Measurements from ENCODE around the gene FLT3.
A peak's percentile ranks its signal among the peaks of the same experiment; 100 is the strongest.

FLT3 gene

GRCh38 chr13:27973961-27974662 is 126.3 kb downstream of the FLT3 start:
- no peak overlapping the region for H4K91ac ChIP-seq (ENCODE audit: low read depth, low read length, poor library complexity)
- H3K27ac ChIP-seq (replicated peaks; ENCODE audit: low read length) = no peak overlapping the region
- peaks cover 0 to 3% of the 10 kb centered on the region in 2 donors for H3K9me3 ChIP-seq (replicated peaks in 1 of 2; ENCODE audit: control insufficient read depth in 2 of 2, insufficient read depth in 1 of 2, low read depth in 1 of 2, low read length in 2 of 2)
- H3K4me2 ChIP-seq (ENCODE audit: insufficient read depth, low read length, poor library complexity, severe bottlenecking) = no peak overlapping the region
- H3K23ac ChIP-seq (ENCODE audit: low read depth, low read length, poor library complexity) = no peak overlapping the region
- H3K79me1 ChIP-seq (ENCODE audit: low read depth, low read length) = peaks cover 1% of the 10 kb centered on the region
- no peak overlapping the region for H2AK5ac ChIP-seq (ENCODE audit: low read depth, low read length)
- no peak overlapping the region for H2BK120ac ChIP-seq (ENCODE audit: low read depth, low read length)
- no peak overlapping the region for H2AFZ ChIP-seq (ENCODE audit: low read length)
- H4K8ac ChIP-seq (ENCODE audit: low read depth, low read length) = no peak overlapping the region
- peaks cover 6 to 26% of the 10 kb centered on the region in 2 donors for H3K4me1 ChIP-seq (ENCODE audit: control insufficient read depth in 2 of 2, insufficient read depth in 1 of 2, low read depth in 1 of 2, low read length in 2 of 2)
- no peaks in the 10 kb centered on the region for H3K36me3 ChIP-seq (replicated peaks in 1 of 2; ENCODE audit: control insufficient read depth in 2 of 2, insufficient read depth in 2 of 2, low read length in 2 of 2)
- H2BK12ac ChIP-seq (ENCODE audit: low read length) = no peak overlapping the region
- H3K14ac ChIP-seq (ENCODE audit: low read length) = no peak overlapping the region
- no peak overlapping the region for H3K18ac ChIP-seq (ENCODE audit: low read length)
- no peak overlapping the region for H2BK5ac ChIP-seq (ENCODE audit: low read length)
- H3K27me3 ChIP-seq (ENCODE audit: control insufficient read depth in 3 of 3, insufficient read depth in 3 of 3, low read depth in 1 of 3, low read length in 3 of 3) = peaks cover 53 to 99% (median 81%) of the 10 kb centered on the region in 3 experiments
- H3K4me3 ChIP-seq (ENCODE audit: low read length in 2 of 2) = no peak overlapping the region
- H3K4ac ChIP-seq (ENCODE audit: low read length) = no peak overlapping the region
- no CpG with 5 or more reads among the region's 7 CpGs for WGBS, 2 donors (ENCODE audit: extremely low coverage in 2 of 2, insufficient read length in 2 of 2, insufficient replicate concordance in 1 of 2)
- no peak overlapping the region for H2BK15ac ChIP-seq (ENCODE audit: low read length)
- no peak overlapping the region for H3K9ac ChIP-seq (ENCODE audit: low read depth, low read length, poor library complexity)
- DNase-seq (ENCODE audit: low spot score) = no peak

- H3K27me3 ChIP-seq (ENCODE audit: control insufficient read depth in 3 of 3, insufficient read depth in 3 of 3, low read depth in 1 of 3, low read length in 3 of 3) = peaks cover 52 to 100% (median 81%) of the 10 kb centered on the region in 3 experiments
- peaks cover 6 to 29% of the 10 kb centered on the region in 2 donors for H3K4me1 ChIP-seq (ENCODE audit: control insufficient read depth in 2 of 2, insufficient read depth in 1 of 2, low read depth in 1 of 2, low read length in 2 of 2)
- H3K23ac ChIP-seq (ENCODE audit: low read depth, low read length, poor library complexity) = no peak overlapping the region
- H2BK5ac ChIP-seq (ENCODE audit: low read length) = no peak overlapping the region
- no peak overlapping the region for H2BK15ac ChIP-seq (ENCODE audit: low read length)
- no peak overlapping the region for H3K4me3 ChIP-seq (ENCODE audit: low read length in 2 of 2)
- no peak overlapping the region for H3K27ac ChIP-seq (replicated peaks; ENCODE audit: low read length)
- H3K18ac ChIP-seq (ENCODE audit: low read length) = peak overlapping the region; percentile 70
- no peak overlapping the region for H4K8ac ChIP-seq (ENCODE audit: low read depth, low read length)
- H3K79me1 ChIP-seq (ENCODE audit: low read depth, low read length) = peaks cover 1% of the 10 kb centered on the region
- H3K4ac ChIP-seq (ENCODE audit: low read length) = no peak overlapping the region
- H3K9me3 ChIP-seq (replicated peaks in 1 of 2; ENCODE audit: control insufficient read depth in 2 of 2, insufficient read depth in 1 of 2, low read depth in 1 of 2, low read length in 2 of 2) = peaks cover 0 to 3% of the 10 kb centered on the region in 2 donors
- no peaks in the 10 kb centered on the region for H3K36me3 ChIP-seq (replicated peaks in 1 of 2; ENCODE audit: control insufficient read depth in 2 of 2, insufficient read depth in 2 of 2, low read length in 2 of 2)
- H3K4me2 ChIP-seq (ENCODE audit: insufficient read depth, low read length, poor library complexity, severe bottlenecking) = no peak overlapping the region
- no peak overlapping the region for H3K14ac ChIP-seq (ENCODE audit: low read length)
- no CpG with 5 or more reads among the region's 5 CpGs for WGBS, 2 donors (ENCODE audit: extremely low coverage in 2 of 2, insufficient read length in 2 of 2, insufficient replicate concordance in 1 of 2)
- H2AFZ ChIP-seq (ENCODE audit: low read length) = no peak overlapping the region
- no peak overlapping the region for H2BK12ac ChIP-seq (ENCODE audit: low read length)
- no peak overlapping the region for H2AK5ac ChIP-seq (ENCODE audit: low read depth, low read length)
- no peak overlapping the region for H2BK120ac ChIP-seq (ENCODE audit: low read depth, low read length)
- H4K91ac ChIP-seq (ENCODE audit: low read depth, low read length, poor library complexity) = no peak overlapping the region
- no peak overlapping the region for H3K9ac ChIP-seq (ENCODE audit: low read depth, low read length, poor library complexity)
- DNase-seq (ENCODE audit: low spot score) = no peak
These were observed 127.1 kb downstream of the FLT3 start for GRCh38 chr13:27973291-27973690.

DNA sequence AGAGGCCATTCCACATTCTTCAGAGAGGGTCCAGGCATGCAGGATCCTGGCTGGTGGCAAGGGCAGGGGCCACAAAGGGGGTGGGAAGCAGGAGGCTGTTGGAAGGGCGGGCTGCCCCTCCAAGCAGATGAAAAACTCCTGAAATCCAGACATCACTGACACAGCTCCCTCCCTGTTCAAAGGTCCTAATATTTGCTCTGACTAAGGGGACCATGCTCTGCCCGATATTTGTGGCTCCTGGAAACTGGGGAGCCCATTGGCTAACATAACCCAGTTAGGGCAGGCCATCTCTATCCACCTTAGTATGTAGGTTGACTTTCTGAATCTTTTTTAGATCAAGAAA is 127.9 kb downstream of the FLT3 start:
- peak overlapping the region; percentile 90 for H3K18ac ChIP-seq (ENCODE audit: low read length)
- H3K36me3 ChIP-seq (replicated peaks in 1 of 2; ENCODE audit: control insufficient read depth in 2 of 2, insufficient read depth in 2 of 2, low read length in 2 of 2) = no peaks in the 10 kb centered on the region
- no CpG with 5 or more reads among the region's 2 CpGs for WGBS, 2 donors (ENCODE audit: extremely low coverage in 2 of 2, insufficient read length in 2 of 2, insufficient replicate concordance in 1 of 2)
- peak overlapping the region; percentile 56 for H3K14ac ChIP-seq (ENCODE audit: low read length)
- peaks cover 1% of the 10 kb centered on the region for H3K79me1 ChIP-seq (ENCODE audit: low read depth, low read length)
- H3K4me2 ChIP-seq (ENCODE audit: insufficient read depth, low read length, poor library complexity, severe bottlenecking) = no peak overlapping the region
- H3K9me3 ChIP-seq (replicated peaks in 1 of 2; ENCODE audit: control insufficient read depth in 2 of 2, insufficient read depth in 1 of 2, low read depth in 1 of 2, low read length in 2 of 2) = peaks cover 0 to 3% of the 10 kb centered on the region in 2 donors
- no peak overlapping the region for H3K23ac ChIP-seq (ENCODE audit: low read depth, low read length, poor library complexity)
- H2AFZ ChIP-seq (ENCODE audit: low read length) = no peak overlapping the region
- no peak overlapping the region for H3K4me3 ChIP-seq (ENCODE audit: low read length in 2 of 2)
- DNase-seq (ENCODE audit: low spot score) = no peak
- H3K27ac ChIP-seq (replicated peaks; ENCODE audit: low read length) = no peak overlapping the region
- H2AK5ac ChIP-seq (ENCODE audit: low read depth, low read length) = peak overlapping the region; percentile 94
- peak overlapping the region; percentile 38 for H2BK15ac ChIP-seq (ENCODE audit: low read length)
- no peak overlapping the region for H4K91ac ChIP-seq (ENCODE audit: low read depth, low read length, poor library complexity)
- peaks cover 54 to 100% (median 81%) of the 10 kb centered on the region in 3 experiments for H3K27me3 ChIP-seq (ENCODE audit: control insufficient read depth in 3 of 3, insufficient read depth in 3 of 3, low read depth in 1 of 3, low read length in 3 of 3)
- no peak overlapping the region for H3K4ac ChIP-seq (ENCODE audit: low read length)
- peak overlapping the region; percentile 82 for H2BK12ac ChIP-seq (ENCODE audit: low read length)
- H2BK5ac ChIP-seq (ENCODE audit: low read length) = peak overlapping the region; percentile 87
- H3K4me1 ChIP-seq (ENCODE audit: control insufficient read depth in 2 of 2, insufficient read depth in 1 of 2, low read depth in 1 of 2, low read length in 2 of 2) = peaks cover 6 to 29% of the 10 kb centered on the region in 2 donors
- no peak overlapping the region for H2BK120ac ChIP-seq (ENCODE audit: low read depth, low read length)
- H3K9ac ChIP-seq (ENCODE audit: low read depth, low read length, poor library complexity) = no peak overlapping the region
- H4K8ac ChIP-seq (ENCODE audit: low read depth, low read length) = no peak overlapping the region

GRCh38 chr13:27971776-27972477 is 128.4 kb downstream of the FLT3 start:
- H4K91ac ChIP-seq (ENCODE audit: low read depth, low read length, poor library complexity) = no peak overlapping the region
- H2BK15ac ChIP-seq (ENCODE audit: low read length) = peak overlapping the region; percentile 87
- H3K9me3 ChIP-seq (replicated peaks in 1 of 2; ENCODE audit: control insufficient read depth in 2 of 2, insufficient read depth in 1 of 2, low read depth in 1 of 2, low read length in 2 of 2) = peaks cover 2 to 3% of the 10 kb centered on the region in 2 donors
- peak overlapping the region; percentile 87 for H2BK5ac ChIP-seq (ENCODE audit: low read length)
- no peak overlapping the region for H3K4me3 ChIP-seq (ENCODE audit: low read length in 2 of 2)
- H3K18ac ChIP-seq (ENCODE audit: low read length) = peak overlapping the region; percentile 96
- H2BK120ac ChIP-seq (ENCODE audit: low read depth, low read length) = no peak overlapping the region
- H3K79me1 ChIP-seq (ENCODE audit: low read depth, low read length) = peaks cover 1% of the 10 kb centered on the region
- peaks cover 6 to 29% of the 10 kb centered on the region in 2 donors for H3K4me1 ChIP-seq (ENCODE audit: control insufficient read depth in 2 of 2, insufficient read depth in 1 of 2, low read depth in 1 of 2, low read length in 2 of 2)
- peak overlapping the region; percentile 56 for H3K14ac ChIP-seq (ENCODE audit: low read length)
- no peak overlapping the region for H3K9ac ChIP-seq (ENCODE audit: low read depth, low read length, poor library complexity)
- peaks cover 60 to 100% (median 81%) of the 10 kb centered on the region in 3 experiments for H3K27me3 ChIP-seq (ENCODE audit: control insufficient read depth in 3 of 3, insufficient read depth in 3 of 3, low read depth in 1 of 3, low read length in 3 of 3)
- H3K4ac ChIP-seq (ENCODE audit: low read length) = peak overlapping the region; percentile 56
- peak overlapping the region; percentile 99 for H2BK12ac ChIP-seq (ENCODE audit: low read length)
- H2AK5ac ChIP-seq (ENCODE audit: low read depth, low read length) = peak overlapping the region; percentile 94
- WGBS, 2 donors (ENCODE audit: extremely low coverage in 2 of 2, insufficient read length in 2 of 2, insufficient replicate concordance in 1 of 2) = no CpG with 5 or more reads among the region's 7 CpGs
- H2AFZ ChIP-seq (ENCODE audit: low read length) = no peak overlapping the region
- no peaks in the 10 kb centered on the region for H3K36me3 ChIP-seq (replicated peaks in 1 of 2; ENCODE audit: control insufficient read depth in 2 of 2, insufficient read depth in 2 of 2, low read length in 2 of 2)
- no peak for DNase-seq (ENCODE audit: low spot score)
- peak overlapping the region; percentile 32 for H3K4me2 ChIP-seq (ENCODE audit: insufficient read depth, low read length, poor library complexity, severe bottlenecking)
- H3K27ac ChIP-seq (replicated peaks; ENCODE audit: low read length) = peak overlapping the region; percentile 77
- H3K23ac ChIP-seq (ENCODE audit: low read depth, low read length, poor library complexity) = no peak overlapping the region
- H4K8ac ChIP-seq (ENCODE audit: low read depth, low read length) = peak overlapping the region; percentile 82
